Stimulated activated CD4-positive, alpha-beta T cell treated with anti-CD3 and anti-CD28 coated beads, Interleukin-12 subunit alpha, Interleukin-12 subunit beta, amount 100 ng/mL, for 4 hours (primary cell): ENCODE measurements around the gene GALNTL6.
"Not testable (repeated sequence)": the region's sequence is repeated elsewhere in the genome, so short reads cannot be mapped to it uniquely, and the experiment has no call there.

ENCODE experiments used
- DNase-seq: peaks from one replicate; pipeline ENCODE4 v3.0.0-alpha.2; 2020

The GALNTL6 gene

GRCh38 chr4:172691552-172691951, 878.3 kb downstream of the GALNTL6 start:
- DNase-seq, result no peak

GRCh38 chr4:172692701-172693100, 879.5 kb downstream of the GALNTL6 start:
- DNase-seq, result no peak

- no peak for DNase-seq
These were observed 885.1 kb downstream of the GALNTL6 start for GRCh38 chr4:172698256-172698655.

GRCh38 chr4:172705565-172705964, 892.4 kb downstream of the GALNTL6 start:
- no peak for DNase-seq

GRCh38 chr4:172706000-172706399, 892.8 kb downstream of the GALNTL6 start:
- no peak for DNase-seq

- DNase-seq, result no peak
These were observed 894.4 kb downstream of the GALNTL6 start for GRCh38 chr4:172707622-172708021.

- DNase-seq, result no peak
These were observed 895.0 kb downstream of the GALNTL6 start for GRCh38 chr4:172708184-172708583.

- no peak for DNase-seq
These were observed 896.2 kb downstream of the GALNTL6 start for GRCh38 chr4:172709376-172709775.

- DNase-seq, result no peak
These were observed 903.1 kb downstream of the GALNTL6 start for GRCh38 chr4:172716291-172716690.

GRCh38 chr4:172721659-172722058, 908.5 kb downstream of the GALNTL6 start:
- no peak for DNase-seq

GRCh38 chr4:172725581-172725980, 912.4 kb downstream of the GALNTL6 start:
- DNase-seq, result no peak

GRCh38 chr4:172726001-172726423, 912.8 kb downstream of the GALNTL6 start:
- no peak for DNase-seq

GRCh38 chr4:172727631-172728030, 914.4 kb downstream of the GALNTL6 start:
- DNase-seq, result no peak

- DNase-seq, result not testable (repeated sequence)
These were observed 920.4 kb downstream of the GALNTL6 start for GRCh38 chr4:172733645-172734044.

GRCh38 chr4:172734555-172734954, 921.4 kb downstream of the GALNTL6 start:
- no peak for DNase-seq

GRCh38 chr4:172736046-172736445, 922.8 kb downstream of the GALNTL6 start:
- no peak for DNase-seq

GRCh38 chr4:172740434-172740833, 927.2 kb downstream of the GALNTL6 start:
- DNase-seq, result no peak

GRCh38 chr4:172750910-172751309, 937.7 kb downstream of the GALNTL6 start:
- no peak for DNase-seq

- DNase-seq, result no peak
These were observed 938.3 kb downstream of the GALNTL6 start for GRCh38 chr4:172751550-172751949.

- no peak for DNase-seq
These were observed 945.6 kb downstream of the GALNTL6 start for GRCh38 chr4:172758586-172759340.

- DNase-seq, result no peak
These were observed 947.3 kb downstream of the GALNTL6 start for GRCh38 chr4:172760512-172760911.

GRCh38 chr4:172762895-172763294, 949.7 kb downstream of the GALNTL6 start:
- DNase-seq, result no peak

GRCh38 chr4:172770787-172771186, 957.6 kb downstream of the GALNTL6 start:
- DNase-seq, result no peak

- DNase-seq, result no peak
These were observed 959.6 kb downstream of the GALNTL6 start for GRCh38 chr4:172772781-172773180.
